HFF-Myc (cell line): Measurements from ENCODE around the gene ZNF616.

Source experiments
- DNase-seq: peaks from one replicate; pipeline ENCODE4 v3.0.0-alpha.2; 2011; ENCODE audit warnings: low read depth; ENCODE audit errors: extremely low read depth
- H3K4me3 ChIP-seq: replicated peaks from 2 replicates; pipeline ENCODE4 v1.5.1; 2011; ENCODE audit warnings: low read depth, mild to moderate bottlenecking, control low read depth, low read length
- CTCF ChIP-seq: IDR thresholded peaks from 2 replicates; pipeline ENCODE4 v1.5.1; 2012; ENCODE audit warnings: mild to moderate bottlenecking, low read depth, low read length, control low read depth; ENCODE audit errors: missing control alignments

Gene ZNF616

GRCh38 chr19:52139252-52140031 lies at the start of gene ZNF616:
Gene ZNF616 (minus strand): TSS chr19:52139938. CDS start chr19:52130512, 9,426 bp downstream.
- H3K4me3 ChIP-seq = peak within 1 kb of the TSS; percentile 95
- peak; percentile 74 for TF ChIP-seq CTCF
- DNase-seq = peak; percentile 77

GRCh38 chr19:52188822-52189734 lies 49.3 kb upstream of the ZNF616 start:
- TF ChIP-seq CTCF = no peak
- peak overlapping the region; percentile 35 for H3K4me3 ChIP-seq
- DNase-seq = no peak

GRCh38 chr19:52187407-52187806 lies 47.7 kb upstream of the ZNF616 start:
- no peak for DNase-seq
- TF ChIP-seq CTCF = no peak
- no peak overlapping the region for H3K4me3 ChIP-seq

- TF ChIP-seq CTCF = no peak
- H3K4me3 ChIP-seq = no peak overlapping the region
- no peak for DNase-seq
These were observed 36.8 kb upstream of the ZNF616 start for GRCh38 chr19:52176574-52176973.

- DNase-seq = no peak
- no peak overlapping the region for H3K4me3 ChIP-seq
- no peak for TF ChIP-seq CTCF
These were observed 32.6 kb upstream of the ZNF616 start for GRCh38 chr19:52172347-52172746.

GRCh38 chr19:52171321-52172169 lies 31.8 kb upstream of the ZNF616 start, which contains the start of gene ZNF836:
Gene ZNF836 (minus strand): TSS chr19:52171621. CDS start chr19:52168072, 3,549 bp downstream.
- no peak for TF ChIP-seq CTCF
- peak; percentile 39 for DNase-seq
- peak within 1 kb of the TSS; percentile 83 for H3K4me3 ChIP-seq
